ENCODE data around the gene SLC24A4. TPM values are rescaled to one million over a fixed set of nuclear protein-coding genes. Genes with fewer than 3 reads are reported as not detected.

The SLC24A4 gene
- total RNA-seq, 4 donors from 2014 or later = 0.75 to 1.9 (median 1.4) TPM

DNA sequence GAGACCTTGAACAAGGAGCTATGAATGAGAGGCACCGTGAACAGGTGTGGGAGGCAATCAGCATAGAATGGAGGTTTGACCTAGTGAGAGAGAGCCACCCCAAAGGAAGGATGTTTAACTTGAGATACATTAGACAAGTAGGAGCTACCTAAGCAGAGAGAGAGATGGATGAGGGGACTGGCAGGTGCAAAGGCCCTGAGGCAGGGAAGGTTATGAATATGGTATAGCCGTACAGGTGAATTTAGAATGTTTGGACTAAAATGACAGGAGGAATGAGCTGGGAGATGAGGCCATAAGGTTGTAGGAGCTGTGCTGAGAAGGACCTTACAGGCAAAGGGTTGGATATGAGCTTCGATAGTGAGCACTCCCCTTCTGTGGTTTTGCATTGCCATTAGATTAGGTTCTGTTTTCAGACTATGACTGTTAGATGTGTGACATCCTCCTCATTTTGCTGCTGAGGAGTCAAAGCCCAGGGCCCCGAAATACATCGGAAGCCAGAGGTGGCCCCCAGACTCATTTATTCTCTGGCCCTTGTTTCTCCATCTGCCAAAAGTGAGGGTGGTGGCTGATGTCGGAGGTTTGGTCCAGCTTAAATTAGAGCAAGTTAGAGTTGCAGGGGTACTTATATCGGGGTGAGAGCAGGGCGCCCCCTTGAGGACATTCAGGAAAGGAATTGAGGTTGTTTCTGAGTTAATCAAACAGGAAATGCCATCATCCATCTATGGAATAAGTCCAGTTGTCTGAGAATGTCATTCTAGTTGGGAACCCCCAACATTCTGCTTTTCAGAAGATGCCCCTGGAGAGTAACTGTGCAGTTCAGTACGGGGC is 29.4 kb downstream of the SLC24A4 start:
- TF ChIP-seq, protein P1, sequence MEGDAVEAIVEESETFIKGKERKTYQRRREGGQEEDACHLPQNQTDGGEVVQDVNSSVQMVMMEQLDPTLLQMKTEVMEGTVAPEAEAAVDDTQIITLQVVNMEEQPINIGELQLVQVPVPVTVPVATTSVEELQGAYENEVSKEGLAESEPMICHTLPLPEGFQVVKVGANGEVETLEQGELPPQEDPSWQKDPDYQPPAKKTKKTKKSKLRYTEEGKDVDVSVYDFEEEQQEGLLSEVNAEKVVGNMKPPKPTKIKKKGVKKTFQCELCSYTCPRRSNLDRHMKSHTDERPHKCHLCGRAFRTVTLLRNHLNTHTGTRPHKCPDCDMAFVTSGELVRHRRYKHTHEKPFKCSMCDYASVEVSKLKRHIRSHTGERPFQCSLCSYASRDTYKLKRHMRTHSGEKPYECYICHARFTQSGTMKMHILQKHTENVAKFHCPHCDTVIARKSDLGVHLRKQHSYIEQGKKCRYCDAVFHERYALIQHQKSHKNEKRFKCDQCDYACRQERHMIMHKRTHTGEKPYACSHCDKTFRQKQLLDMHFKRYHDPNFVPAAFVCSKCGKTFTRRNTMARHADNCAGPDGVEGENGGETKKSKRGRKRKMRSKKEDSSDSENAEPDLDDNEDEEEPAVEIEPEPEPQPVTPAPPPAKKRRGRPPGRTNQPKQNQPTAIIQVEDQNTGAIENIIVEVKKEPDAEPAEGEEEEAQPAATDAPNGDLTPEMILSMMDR (IDR thresholded peaks at IDR 0.05; ENCODE audit: low read depth) = no peak

DNA sequence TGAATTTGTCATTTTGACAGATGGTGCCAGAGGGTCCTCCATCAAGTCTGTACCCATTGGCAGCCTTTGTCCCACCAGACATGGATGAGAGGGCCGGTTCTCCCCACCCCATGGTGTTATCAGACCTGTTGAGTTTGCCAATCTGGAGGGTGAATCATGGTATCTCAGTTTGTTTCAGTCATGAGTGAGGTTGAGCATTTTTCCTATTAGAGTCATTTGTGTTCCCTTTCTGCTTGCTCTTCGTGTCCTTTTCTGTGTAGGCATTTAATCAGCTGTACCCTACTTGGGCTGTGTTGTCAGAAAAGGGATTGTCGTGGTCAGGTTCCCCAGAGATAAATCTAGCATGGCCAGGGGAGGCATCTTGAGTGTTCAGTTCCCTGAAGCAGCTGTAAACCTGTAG is 30.5 kb downstream of the SLC24A4 start:
- TF ChIP-seq, protein P1 (IDR thresholded peaks at IDR 0.05; ENCODE audit: low read depth) = no peak

DNA sequence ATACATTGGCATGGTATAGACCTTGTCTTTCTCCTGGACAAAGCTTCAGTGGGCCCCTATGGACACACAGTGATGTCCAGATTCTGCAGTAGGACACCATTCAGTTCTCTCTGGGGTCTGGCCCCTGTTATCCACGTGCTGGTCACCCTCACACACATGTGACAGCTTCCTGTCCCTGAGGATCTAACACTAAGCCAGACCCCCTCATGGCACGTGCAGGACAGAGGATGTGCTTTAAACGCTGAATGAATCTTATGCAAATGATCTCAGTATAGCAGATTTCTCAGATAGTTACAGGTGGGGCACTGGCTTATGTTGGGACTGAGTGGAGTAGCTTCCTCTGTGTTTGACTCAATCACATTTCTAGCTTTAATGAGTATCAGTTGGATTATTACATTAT is 33.7 kb downstream of the SLC24A4 start:
- TF ChIP-seq, protein P1 (IDR thresholded peaks at IDR 0.05; ENCODE audit: low read depth) = no peak

DNA sequence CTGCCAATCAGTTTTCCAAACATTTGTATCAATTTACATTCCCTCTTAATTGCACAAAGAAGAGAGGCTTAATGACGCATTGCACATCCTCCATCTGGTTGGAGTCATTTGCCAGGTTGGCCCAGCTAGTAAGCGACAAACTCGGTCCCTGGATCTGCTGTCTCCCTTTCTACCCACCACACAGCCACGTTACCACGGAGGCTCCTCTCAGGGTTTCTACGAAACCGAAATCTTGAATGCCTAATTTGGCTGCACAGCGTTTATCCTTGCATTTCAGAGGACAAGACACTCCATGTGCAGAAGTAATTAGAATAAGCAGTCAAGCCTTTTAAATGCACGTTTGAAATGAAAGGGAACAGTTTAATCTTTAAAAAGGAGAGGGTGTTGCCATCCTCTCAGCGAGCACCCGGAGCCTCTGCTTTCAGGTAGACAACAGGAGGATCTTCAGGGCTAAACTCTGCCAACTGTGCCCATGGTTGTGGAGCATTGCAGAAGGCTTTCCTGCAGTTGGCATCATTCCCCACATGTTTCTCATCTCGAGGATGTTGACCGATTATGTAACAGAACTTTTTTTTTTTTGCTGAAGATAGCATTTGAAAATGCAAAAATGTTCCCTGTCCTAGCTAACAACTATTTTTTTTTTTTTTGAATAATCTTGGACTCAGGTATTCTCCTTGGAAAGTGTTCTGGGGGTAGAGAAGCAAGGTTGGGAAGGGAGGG is 37.8 kb downstream of the SLC24A4 start:
- TF ChIP-seq, protein P1 (IDR thresholded peaks at IDR 0.05; ENCODE audit: low read depth) = no peak

DNA sequence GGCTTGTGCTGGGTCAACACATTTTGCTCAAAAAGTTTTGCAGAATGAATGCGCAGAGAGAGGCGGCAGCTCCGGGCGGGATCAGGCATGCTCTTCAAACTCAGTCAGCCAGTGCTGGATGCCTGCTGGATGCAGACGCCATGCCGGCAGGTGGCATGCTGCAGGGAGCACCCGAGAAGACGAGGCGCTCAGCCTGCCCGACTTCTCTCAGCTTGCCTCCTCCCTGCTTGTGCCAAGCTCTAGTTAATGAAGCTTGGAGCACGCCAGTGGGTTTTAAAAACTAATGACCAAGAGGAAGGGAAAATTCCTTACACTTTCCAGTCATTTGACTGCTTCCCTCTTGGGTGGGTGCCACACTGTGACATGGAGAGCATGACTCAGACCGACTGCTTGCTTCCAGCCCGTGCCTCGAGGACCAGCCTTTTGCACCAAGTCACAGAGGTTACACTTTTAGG is 39.8 kb downstream of the SLC24A4 start:
- TF ChIP-seq, protein P1 (IDR thresholded peaks at IDR 0.05; ENCODE audit: low read depth) = no peak

DNA sequence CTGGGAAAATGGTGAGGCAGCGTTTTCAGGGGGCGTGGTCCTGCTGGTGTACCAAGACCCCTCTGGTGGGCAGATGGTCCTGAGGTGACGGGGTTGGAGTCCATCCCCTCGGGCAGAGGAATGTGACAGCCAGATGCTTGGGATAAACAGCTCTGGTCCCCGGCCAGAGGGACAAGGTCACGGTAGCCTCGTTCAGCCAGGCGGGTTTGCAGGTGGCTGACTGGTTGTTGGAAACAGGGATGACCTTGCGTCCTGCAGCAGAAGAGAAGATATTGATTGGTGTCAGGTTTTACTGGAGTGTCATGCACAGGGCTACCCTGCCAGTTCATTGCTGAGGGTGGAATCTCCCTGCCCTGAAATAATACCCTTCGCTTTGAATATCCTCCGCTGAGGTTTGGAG is 43.3 kb downstream of the SLC24A4 start:
- TF ChIP-seq, protein P1 (IDR thresholded peaks at IDR 0.05; ENCODE audit: low read depth) = no peak

DNA sequence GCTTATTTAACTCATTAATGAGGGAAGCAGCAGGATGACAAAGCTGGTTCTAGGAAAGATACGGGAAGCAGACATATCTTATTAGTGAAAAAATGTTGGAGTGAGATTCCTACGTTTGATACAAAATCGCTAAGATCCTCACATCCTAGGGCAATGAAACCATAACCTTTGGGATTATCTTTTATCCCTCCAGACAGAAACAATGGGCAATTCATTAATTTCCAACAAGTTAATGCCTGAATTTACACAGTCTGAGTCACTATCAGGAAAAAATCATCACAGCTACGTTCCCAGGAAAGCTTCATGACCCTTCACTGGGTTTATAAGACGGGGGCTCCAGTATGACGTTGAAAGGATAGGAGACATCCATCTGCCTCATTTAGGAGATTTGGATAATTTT is 45.0 kb downstream of the SLC24A4 start:
- TF ChIP-seq, protein P1 (IDR thresholded peaks at IDR 0.05; ENCODE audit: low read depth) = no peak
